HepG2 (cell line): ENCODE data around the gene TXN2. TPM values are rescaled to one million over a fixed set of nuclear protein-coding genes. Genes with fewer than 3 reads are reported as not detected.

ENCODE experiments used
- ARID2 ChIP-seq: sonication (generic); formaldehyde crosslinking; IDR thresholded peaks from 2 replicates; pipeline ENCODE4 v1.8.1; 2022; ENCODE audit warnings: mild to moderate bottlenecking, missing genetic modification reagents, borderline replicate concordance
- ATF2 ChIP-seq: sonication (generic); formaldehyde crosslinking; IDR thresholded peaks from 2 replicates; pipeline ENCODE4 v1.4.0; 2020; ENCODE audit warnings: missing genetic modification reagents
- ELF4 ChIP-seq: sonication (generic); formaldehyde crosslinking; IDR thresholded peaks from 2 replicates; pipeline ENCODE4 v1.5.0; 2020; ENCODE audit warnings: missing genetic modification reagents, mild to moderate bottlenecking, moderate library complexity, borderline replicate concordance
- ESRRA ChIP-seq: sonication (generic); formaldehyde crosslinking; IDR thresholded peaks from 2 replicates; pipeline ENCODE4 v1.5.1; 2020; ENCODE audit warnings: mild to moderate bottlenecking, low read depth, missing genetic modification reagents
- FOXP1 ChIP-seq, 2 experiments: fragments of 450-650 bp in 1 of 2; IDR thresholded peaks; 2 replicates each; pipeline ENCODE4 v1.6.1; 2017 to 2018; ENCODE audit warnings: antibody characterized with exemption in 1 of 2
- FUBP1 ChIP-seq: sonication (generic); formaldehyde crosslinking; IDR thresholded peaks from 2 replicates; pipeline ENCODE4 v1.5.1; 2020; ENCODE audit warnings: missing genetic modification reagents, mild to moderate bottlenecking, borderline replicate concordance
- HMG20A ChIP-seq: IDR thresholded peaks from 2 replicates; pipeline ENCODE4 v1.6.1; 2016; ENCODE audit warnings: borderline replicate concordance
- KDM4B ChIP-seq: sonication (generic); formaldehyde crosslinking; IDR thresholded peaks from 2 replicates; pipeline ENCODE4 v1.4.0; 2020; ENCODE audit warnings: missing genetic modification reagents
- NPAS2 ChIP-seq: sonication (generic); formaldehyde crosslinking; IDR thresholded peaks from 2 replicates; pipeline ENCODE4 v1.8.0; 2022; ENCODE audit warnings: mild to moderate bottlenecking, missing genetic modification reagents, borderline replicate concordance
- NR2C2 ChIP-seq: sonication (generic); formaldehyde crosslinking; IDR thresholded peaks from 2 replicates; pipeline ENCODE4 v1.4.0; 2020; ENCODE audit warnings: missing genetic modification reagents, mild to moderate bottlenecking, moderate library complexity, borderline replicate concordance
- RARG ChIP-seq: sonication (generic); formaldehyde crosslinking; IDR thresholded peaks from 2 replicates; pipeline ENCODE4 v1.4.0; 2020; ENCODE audit warnings: low read depth, mild to moderate bottlenecking, missing genetic modification reagents
- REXO4 ChIP-seq: sonication (generic); formaldehyde crosslinking; IDR thresholded peaks from 2 replicates; pipeline ENCODE4 v1.8.0; 2022; ENCODE audit warnings: missing genetic modification reagents, mild to moderate bottlenecking, borderline replicate concordance
- SP5 ChIP-seq: IDR thresholded peaks from 2 replicates; pipeline ENCODE4 v1.6.1; 2016; ENCODE audit warnings: low read depth, borderline replicate concordance
- SRY ChIP-seq: sonication (generic); formaldehyde crosslinking; IDR thresholded peaks from 2 replicates; pipeline ENCODE4 v1.8.0; 2022; ENCODE audit warnings: mild to moderate bottlenecking, missing genetic modification reagents
- TBX3 ChIP-seq: fragments of 450-650 bp; IDR thresholded peaks from 2 replicates; pipeline ENCODE4 v1.6.1; 2017; ENCODE audit warnings: antibody characterized with exemption, mild to moderate bottlenecking, inconsistent platforms, borderline replicate concordance
- THRA ChIP-seq: sonication (generic); formaldehyde crosslinking; IDR thresholded peaks from 2 replicates; pipeline ENCODE4 v1.4.0; 2020; ENCODE audit warnings: missing genetic modification reagents, borderline replicate concordance
- ZNF10 ChIP-seq: sonication (generic); formaldehyde crosslinking; IDR thresholded peaks from 2 replicates; pipeline ENCODE4 v1.4.0; 2020; ENCODE audit warnings: mild to moderate bottlenecking, low read depth, missing genetic modification reagents, borderline replicate concordance
- ZNF143 ChIP-seq: sonication (generic); formaldehyde crosslinking; IDR thresholded peaks from 2 replicates; pipeline ENCODE4 v1.4.0; 2020; ENCODE audit warnings: missing genetic modification reagents
- ZNF343 ChIP-seq: sonication (generic); formaldehyde crosslinking; IDR thresholded peaks from 2 replicates; pipeline ENCODE4 v1.4.0; 2020; ENCODE audit warnings: mild to moderate bottlenecking, missing genetic modification reagents
- ZNF362 ChIP-seq: sonication (generic); formaldehyde crosslinking; IDR thresholded peaks from 2 replicates; pipeline ENCODE4 v1.4.0; 2020; ENCODE audit warnings: missing genetic modification reagents, mild to moderate bottlenecking, borderline replicate concordance
- ZNF563 ChIP-seq: sonication (generic); formaldehyde crosslinking; IDR thresholded peaks from 2 replicates; pipeline ENCODE4 v1.8.0; 2022; ENCODE audit warnings: mild to moderate bottlenecking, moderate library complexity, missing genetic modification reagents
- ZNF781 ChIP-seq: sonication (generic); formaldehyde crosslinking; IDR thresholded peaks from 2 replicates; pipeline ENCODE4 v1.5.1; 2020; ENCODE audit warnings: borderline replicate concordance, mild to moderate bottlenecking, missing genetic modification reagents; ENCODE audit errors: not compliant biosample characterization
- polyA plus RNA-seq, 8 experiments: library from polyadenylated mRNA; depleted of rRNA in 3 of 8; stranded (reverse) in 7 of 8; unstranded in 1 of 8; fragments of >200 nt; fragmentation: Illumina TruSeq in 4 of 8; extraction: Trizol in 4 of 8; gene quantifications; 2 replicates each; pipeline versions ENCODE4 v1.2.1 to v1.2.3, GENCODE V29; 2011 to 2016; ENCODE audit warnings: low read depth in 4 of 8, missing spikeins in 1 of 8, mixed read lengths in 1 of 8; ENCODE audit not compliant: insufficient read depth in 1 of 8
- total RNA-seq, 5 experiments: library from RNA; depleted of rRNA; stranded (reverse); fragments of >200 nt; fragmentation: Illumina TruSeq; extraction: Trizol; gene quantifications; 2 replicates each; pipeline ENCODE4 v1.2.3, GENCODE V29; 2016; ENCODE audit warnings: low read depth in 1 of 5

TXN2 gene
- total and polyA plus RNA-seq, 2 of the 13 experiments (the other 11 are each of a cell fraction or from before 2014, with no cell fraction given): 41.4 to 109 TPM

GRCh38 chr22:36433318-36434231, 47.9 kb downstream of the TXN2 start (continued):
- TF ChIP-seq THRA (CRISPR knock-in tag) (peak; percentile 72; the same call in 1 of the 2 replicates), SRY (CRISPR knock-in tag) (no peak), SP5 (CRISPR knock-in tag) (peak; percentile 99), TBX3 (no peak), ZNF10 (no peak), ZNF781 (CRISPR knock-in tag) (no peak), ESRRA (0 out of 2 replicates have a peak, but pooled peaks have one; percentile 82), ELF4 (CRISPR knock-in tag) (no peak), REXO4 (CRISPR knock-in tag) (no peak), ZNF362 (CRISPR knock-in tag) (peak; percentile 77; the same call in 1 of the 2 replicates), HMG20A (CRISPR knock-in tag) (peak; percentile 78), ATF2 (peak; percentile 41; the same call in 1 of the 2 replicates), ARID2 (CRISPR knock-in tag) (no peak), NR2C2 (CRISPR knock-in tag) (peak; percentile 68), FOXP1 (IDR thresholded peaks at IDR 0.05) (no peak), FOXP1 (CRISPR knock-in tag; IDR thresholded peaks at IDR 0.05) (peak; percentile 85), FUBP1 (CRISPR knock-in tag) (peak; percentile 60; the same call in 1 of the 2 replicates), NPAS2 (no peak), RARG (CRISPR knock-in tag) (no peak), KDM4B (CRISPR knock-in tag) (peak; percentile 90), ZNF563 (CRISPR knock-in tag) (no peak), ZNF343 (peak; percentile 85; the same call in 1 of the 2 replicates), ZNF143 (CRISPR knock-in tag) (no peak)
